Ovary (tissue), 9 donors: ENCODE measurements around the gene TRPV4. TPM values are rescaled to one million over a fixed set of nuclear protein-coding genes. Genes with fewer than 3 reads are reported as not detected.

Source experiments
- DNase-seq, 5 donors: peaks; one replicate each; pipeline ENCODE4 v3.0.0-alpha.2; 2019 to 2020
- H3K27ac ChIP-seq, 2 donors: fragments of 200-600 bp; one replicate each; pipeline versions ENCODE4 v1.5.1 to v1.8.0; 2019 to 2022
- H3K27me3 ChIP-seq: fragments of 200-600 bp; one replicate; pipeline ENCODE4 v1.8.0; 2022
- H3K36me3 ChIP-seq: fragments of 200-600 bp; sonication (generic); one replicate; pipeline ENCODE4 v1.5.1; 2019
- H3K4me1 ChIP-seq: one replicate; pipeline ENCODE4 v1.8.1; 2013; ENCODE audit warnings: mild to moderate bottlenecking, moderate library complexity; ENCODE audit not compliant: insufficient read depth
- H3K4me3 ChIP-seq: fragments of 200-600 bp; sonication (generic); one replicate; pipeline ENCODE4 v1.5.1; 2017
- H3K9me3 ChIP-seq, 2 donors: fragments of 200-600 bp in 1 of 2; sonication (generic) in 1 of 2; one replicate each; pipeline versions ENCODE4 v1.5.1 to v1.8.1; 2013 to 2019; ENCODE audit warnings: mild to moderate bottlenecking in 1 of 2, moderate library complexity in 1 of 2
- CTCF ChIP-seq, 3 donors: fragments of 450-650 bp in 2 of 3; fragments of 200-600 bp in 1 of 3; IDR thresholded peaks; one replicate each; pipeline versions ENCODE4 v1.5.1 to v1.8.0; 2016 to 2022; ENCODE audit warnings: antibody characterized with exemption in 3 of 3, mild to moderate bottlenecking in 1 of 3
- EP300 ChIP-seq: sonication (generic); formaldehyde crosslinking; IDR thresholded peaks from one replicate; pipeline ENCODE4 v1.6.1; 2017; ENCODE audit warnings: antibody characterized with exemption
- POLR2A ChIP-seq: fragments of 450-650 bp; IDR thresholded peaks from one replicate; pipeline ENCODE4 v1.6.1; 2017; ENCODE audit warnings: antibody characterized with exemption, mild to moderate bottlenecking, moderate library complexity
- WGBS, 3 donors: extraction: QIAGEN DNeasy Blood & Tissue Kit in 1 of 3; methylation state at CpG; one replicate each; pipeline versions ENCODE4 v1.1.5 to v1.1.7; 2013 to 2017; 5-methylcytosine and 5-hydroxymethylcytosine counted together
- intact Hi-C, 4 donors: fragments of 100-400 bp; cut with DNase I; formaldehyde crosslinking; loops; one replicate each; pipeline versions ENCODE4 v1.11.0 to v1.15.1; 2022 to 2023
- polyA plus RNA-seq, 2 donors: library from polyadenylated mRNA; stranded (reverse); fragments of 200-250 nt in 1 of 2; fragments of 350-450 nt in 1 of 2; fragmentation: Illumina TruSeq in 1 of 2; extraction: RNeasy Lipid Tissue Mini Kit (QIAGEN cat#74804) in 1 of 2; gene quantifications; one replicate each; pipeline ENCODE4 v1.2.3, GENCODE V29; 2013 to 2014
- total RNA-seq, 7 donors: library from RNA; depleted of rRNA in 2 of 7; stranded (reverse); fragments of >200 nt in 2 of 7; fragmentation: NEBNext Ultra II Directional in 3 of 7; extraction: Animal tissue kit (Norgen Biotek cat#: 25700) in 3 of 7; gene quantifications; one replicate each; pipeline versions ENCODE4 v1.1.0 to v1.2.4, GENCODE V29; 2016 to 2023
- donor health status: DM: no; HTN: no; CAD: no; lungs with moderate emphysema.
- donor health status: DM: no; HTN: no; CAD: no.
- donor health status: Bipolar disorder and iron deficiency.
- donor health status: DM: yes; HTN: yes; CAD: no.
- donor health status: DM: no; HTN: no; CAD: no.
- donor health status: DM: yes; HTN: yes; CAD: no.

TRPV4 gene
- total and polyA plus RNA-seq, 9 donors = 0.12 to 2.4 (median 0.49) TPM; not detected in 1

- DNase-seq = no peak
- Histone ChIP-seq H3K27me3 (no peaks in the 10 kb centered on the region), H3K36me3 (no peaks in the 10 kb centered on the region), H3K4me3 (no peak overlapping the region), H3K4me1 (no peaks in the 10 kb centered on the region), H3K27ac (no peak overlapping the region), H3K9me3 (no peaks in the 10 kb centered on the region)
- intact Hi-C loops = no loop called here
- TF ChIP-seq POLR2A = no peak
- no peak for TF ChIP-seq CTCF (IDR thresholded peaks at IDR 0.05)
- no peak for TF ChIP-seq EP300
- 81 to 85% (median 84%) methylated on average over 10 of the region's 10 CpGs for WGBS, 3 donors
These were observed 17.2 kb downstream of the TRPV4 start for GRCh38 chr12:109815757-109816617.

- no peak for DNase-seq
- no peaks in the 10 kb centered on the region for H3K4me1 ChIP-seq
- 87 to 91% (median 89%) methylated on average over 4 of the region's 4 CpGs for WGBS, 3 donors
- no peaks in the 10 kb centered on the region for H3K27me3 ChIP-seq
- H3K27ac ChIP-seq = no peak overlapping the region
- no peak for TF ChIP-seq POLR2A
- no peak for TF ChIP-seq EP300
- no peak for TF ChIP-seq CTCF (IDR thresholded peaks at IDR 0.05)
- H3K36me3 ChIP-seq = no peaks in the 10 kb centered on the region
- H3K4me3 ChIP-seq = no peak overlapping the region
- intact Hi-C loops = no loop called here
- no peaks in the 10 kb centered on the region for H3K9me3 ChIP-seq
These were observed 18.0 kb downstream of the TRPV4 start for GRCh38 chr12:109815225-109815624.

- no peaks in the 10 kb centered on the region for H3K36me3 ChIP-seq
- no peak overlapping the region for H3K27ac ChIP-seq
- no peak overlapping the region for H3K4me3 ChIP-seq
- no peaks in the 10 kb centered on the region for H3K27me3 ChIP-seq
- no peaks in the 10 kb centered on the region for H3K4me1 ChIP-seq
- no peak for DNase-seq
- TF ChIP-seq CTCF (IDR thresholded peaks at IDR 0.05) (no peak), POLR2A (no peak), EP300 (no peak)
- intact Hi-C loops = no loop called here
- WGBS, 3 donors = 75 to 81% (median 80%) methylated on average over 20 of the region's 20 CpGs
- H3K9me3 ChIP-seq = no peaks in the 10 kb centered on the region
These were observed 18.5 kb downstream of the TRPV4 start for GRCh38 chr12:109814600-109815150.

GRCh38 chr12:109813810-109814416, 19.3 kb downstream of the TRPV4 start:
- TF ChIP-seq POLR2A = no peak
- no peak for TF ChIP-seq EP300
- TF ChIP-seq CTCF (IDR thresholded peaks at IDR 0.05) = no peak

More at GRCh38 chr12:109813810-109814416, 19.3 kb downstream of the TRPV4 start:
- intact Hi-C loops = no loop called here
- WGBS, 3 donors = 92 to 94% (median 94%) methylated on average over 6 of the region's 6 CpGs
- Histone ChIP-seq H3K27ac (no peak overlapping the region), H3K4me1 (no peaks in the 10 kb centered on the region), H3K9me3 (no peaks in the 10 kb centered on the region), H3K27me3 (no peaks in the 10 kb centered on the region), H3K4me3 (no peak overlapping the region), H3K36me3 (no peaks in the 10 kb centered on the region)
- DNase-seq = no peak
